NCI-H1436 treated with DMSO at 0.1 percent for 48 hours (cell line): ENCODE data around the gene MUCL3.
"Not testable (repeated sequence)": the region's sequence is repeated elsewhere in the genome, so short reads cannot be mapped to it uniquely, and the experiment has no call there.

Experiments
- DNase-seq: peaks from one replicate; lab custom pipeline; 2025; lab: John Stamatoyannopoulos, UW

MUCL3 gene

GRCh38 chr6:30913721-30914075 is 27.1 kb upstream of the MUCL3 start:
- DNase-seq, result no peak

GRCh38 chr6:30914076-30914853 is 26.5 kb upstream of the MUCL3 start, which contains the start of gene VARS2:
VARS2 (plus strand) TSS chr6:30914238; CDS start chr6:30914837, 599 bp downstream.
- peak; percentile 60 for DNase-seq

GRCh38 chr6:30914854-30915590 is 25.8 kb upstream of the MUCL3 start:
- no peak for DNase-seq

DNA sequence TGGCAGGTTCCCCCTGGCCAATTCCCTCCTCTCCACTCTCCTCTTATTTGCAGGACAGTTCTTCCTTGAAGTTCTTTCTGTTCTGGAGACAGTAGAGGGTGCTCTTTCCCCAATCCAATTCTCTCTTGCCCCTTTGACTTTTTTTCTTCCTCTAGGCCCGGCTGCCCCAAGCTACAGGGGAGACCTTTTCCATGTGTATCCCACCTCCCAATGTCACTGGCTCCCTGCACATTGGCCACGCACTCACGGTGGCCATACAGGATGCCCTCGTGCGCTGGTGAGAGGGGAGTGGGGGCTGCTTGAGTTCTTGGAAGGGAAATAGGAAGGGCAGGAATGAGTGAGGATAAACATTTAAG is 25.2 kb upstream of the MUCL3 start:
- DNase-seq, result no peak

DNA sequence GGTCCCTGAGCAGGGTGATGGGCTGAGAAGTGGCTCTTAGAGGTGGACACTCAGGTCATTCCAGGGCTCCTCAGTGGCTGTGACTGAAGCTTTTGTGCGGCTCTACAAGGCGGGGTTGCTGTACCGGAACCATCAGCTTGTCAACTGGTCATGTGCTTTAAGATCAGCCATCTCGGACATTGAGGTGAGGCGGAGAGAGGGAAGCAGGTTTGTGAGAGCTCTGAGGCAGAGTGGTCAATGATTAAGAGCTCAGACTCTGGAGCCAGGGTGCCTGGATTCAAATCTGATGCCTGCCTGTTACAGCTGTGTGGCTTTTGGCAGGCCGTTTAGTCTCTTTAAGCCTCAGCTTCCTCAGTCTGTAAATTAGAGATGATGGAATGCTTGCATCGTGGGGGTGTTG is 23.7 kb upstream of the MUCL3 start:
- no peak for DNase-seq

DNA sequence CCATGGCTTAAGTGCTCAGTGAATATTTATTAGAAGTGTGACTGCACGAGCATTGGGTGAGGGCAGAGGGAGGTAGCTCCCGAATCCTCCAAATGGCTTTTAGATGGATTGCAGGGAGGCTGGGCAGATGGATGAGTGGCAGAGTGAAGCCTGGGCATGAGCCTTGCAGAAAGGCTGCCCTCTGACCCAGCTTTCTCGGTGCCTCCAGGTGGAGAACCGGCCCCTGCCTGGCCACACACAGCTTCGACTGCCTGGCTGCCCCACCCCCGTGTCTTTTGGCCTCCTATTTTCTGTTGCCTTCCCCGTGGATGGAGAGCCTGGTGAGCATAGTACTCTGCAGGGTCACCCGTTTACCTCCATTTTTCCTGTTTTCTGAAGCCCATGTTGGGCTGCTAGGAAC is 23.3 kb upstream of the MUCL3 start:
- DNase-seq, result no peak

GRCh38 chr6:30918670-30919069 is 22.1 kb upstream of the MUCL3 start:
- DNase-seq, result no peak

DNA sequence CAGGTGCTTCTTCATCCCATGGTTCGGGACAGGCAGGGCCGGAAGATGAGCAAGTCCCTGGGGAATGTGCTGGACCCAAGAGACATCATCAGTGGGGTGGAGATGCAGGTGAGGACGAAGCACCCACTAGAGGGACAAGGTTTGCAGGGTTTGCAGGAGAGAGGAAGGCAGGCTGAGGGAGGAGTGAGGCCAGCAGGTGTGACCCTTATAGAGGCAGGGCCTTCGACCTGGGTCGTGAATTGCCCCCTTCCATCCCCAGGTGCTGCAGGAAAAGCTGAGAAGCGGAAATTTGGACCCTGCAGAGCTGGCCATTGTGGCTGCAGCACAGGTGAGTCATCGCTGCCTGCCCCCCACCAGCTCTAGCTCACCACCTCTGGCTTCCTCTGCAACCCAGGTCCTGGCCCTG is 18.3 kb upstream of the MUCL3 start:
- DNase-seq, result no peak

DNA sequence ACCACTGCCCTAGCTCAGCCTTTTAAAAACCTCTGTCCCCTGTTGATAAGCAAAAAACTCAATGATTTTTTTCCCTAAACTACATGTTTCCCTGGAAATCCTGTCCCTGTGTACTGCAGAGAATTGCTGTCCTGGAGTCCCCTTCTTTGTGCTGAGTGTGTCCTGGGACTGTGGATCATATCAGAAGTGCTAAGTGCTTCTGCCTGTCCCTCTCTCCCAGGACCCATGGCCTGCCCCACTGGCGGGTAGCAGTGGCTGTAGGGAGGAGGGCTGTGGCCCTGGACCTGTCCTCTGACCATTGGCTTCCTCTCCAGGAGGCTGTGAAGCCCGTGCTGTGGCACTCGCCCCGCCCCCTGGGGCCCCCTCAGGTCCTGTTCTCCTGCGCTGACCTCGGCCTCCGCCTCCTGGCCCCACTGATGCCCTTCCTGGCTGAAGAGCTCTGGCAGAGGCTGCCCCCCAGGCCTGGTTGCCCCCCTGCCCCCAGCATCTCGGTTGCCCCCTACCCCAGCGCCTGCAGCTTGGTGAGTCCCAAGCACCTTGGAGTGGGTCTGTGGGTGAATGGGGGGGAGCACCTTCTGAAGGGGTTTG is 16.6 kb upstream of the MUCL3 start:
- not testable (repeated sequence) for DNase-seq

DNA sequence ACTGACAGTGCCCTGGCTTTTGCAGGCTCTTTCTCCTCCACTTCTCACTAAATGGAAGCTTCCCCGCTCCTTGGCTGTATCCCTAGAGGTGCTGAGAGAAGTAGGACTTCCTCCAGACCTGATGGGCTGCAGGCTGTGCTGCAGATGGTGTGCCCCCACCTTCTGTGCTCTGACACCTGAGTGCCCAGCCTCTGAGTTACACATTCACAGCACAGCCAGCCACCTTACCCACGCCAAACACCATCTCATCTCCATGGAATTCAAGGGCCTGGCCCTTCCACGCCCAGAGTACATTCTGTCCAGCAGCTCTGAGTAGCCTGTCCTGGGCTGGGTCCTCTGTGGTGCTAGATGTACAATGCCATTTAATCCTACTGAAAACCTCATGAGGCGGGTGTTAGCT is 14.1 kb upstream of the MUCL3 start:
- no peak for DNase-seq

DNA sequence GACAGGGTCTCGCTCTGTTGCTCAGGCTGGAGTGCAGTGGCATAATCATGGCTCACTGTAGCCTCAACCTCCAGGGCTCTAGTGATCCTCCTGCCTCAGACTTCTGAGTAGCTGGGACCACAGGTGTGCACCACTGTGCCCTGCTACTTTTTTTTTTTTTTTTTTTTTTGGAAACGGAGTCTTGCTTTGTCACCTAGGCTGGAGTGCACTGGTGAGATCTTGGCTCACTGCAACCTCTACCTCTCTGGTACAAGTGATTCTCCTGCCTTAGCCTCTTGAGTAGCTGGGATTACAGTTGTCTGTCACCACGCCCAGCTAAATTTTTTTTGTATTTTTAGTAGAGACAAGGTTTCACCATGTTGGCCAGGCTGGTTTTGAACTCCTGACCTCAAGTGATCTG is 13.7 kb upstream of the MUCL3 start:
- not testable (repeated sequence) for DNase-seq

DNA sequence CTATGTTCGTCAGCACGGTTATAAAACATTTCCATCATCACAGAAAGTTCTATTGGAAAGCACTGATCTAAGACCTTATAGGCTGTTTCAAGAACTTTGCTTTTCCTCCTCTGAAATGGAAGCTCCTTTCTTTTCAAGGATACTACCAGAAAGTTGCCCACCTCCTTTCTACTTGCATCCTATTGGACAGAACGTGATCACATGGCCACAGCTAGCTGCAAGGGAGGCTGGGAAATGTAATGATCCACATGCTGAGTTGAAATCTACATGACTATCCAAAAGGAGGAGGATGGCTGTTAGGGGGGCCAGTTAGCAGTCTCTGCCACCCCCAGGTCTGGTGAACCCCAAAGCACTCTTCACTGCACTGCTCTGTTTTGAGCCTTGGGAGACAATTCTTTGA is 12.1 kb upstream of the MUCL3 start:
- no peak for DNase-seq

- DNase-seq, result no peak
These were observed 10.3 kb upstream of the MUCL3 start for GRCh38 chr6:30930506-30930905.

DNA sequence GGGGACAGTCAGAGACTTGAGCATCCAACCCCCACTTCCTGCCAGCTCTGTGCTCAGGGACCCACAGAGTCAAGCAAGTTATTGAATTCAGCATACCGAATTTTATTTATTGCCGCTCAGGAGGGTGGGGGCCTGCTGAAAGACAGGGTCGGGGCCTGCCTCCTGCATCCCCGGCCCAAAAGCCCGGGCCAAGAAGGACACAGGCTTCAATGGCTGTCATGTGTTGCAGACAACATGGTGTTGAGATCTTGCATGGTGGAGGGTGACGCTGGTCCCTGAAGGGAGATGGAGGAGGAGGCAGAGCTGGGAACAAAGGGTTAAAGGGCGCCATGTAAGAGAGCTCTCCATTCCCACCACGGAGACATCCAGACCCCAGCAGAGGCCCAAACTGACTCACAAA is 9.5 kb upstream of the MUCL3 start:
- DNase-seq, result no peak

- no peak for DNase-seq
These were observed 8.7 kb upstream of the MUCL3 start, which contains the start of gene SFTA2 for GRCh38 chr6:30931969-30932645. SFTA2 (minus strand) TSS chr6:30932170; CDS start chr6:30932096, 74 bp downstream.

- no peak for DNase-seq
These were observed 8.0 kb upstream of the MUCL3 start for GRCh38 chr6:30932665-30933365.

- DNase-seq, result no peak
These were observed 5.8 kb upstream of the MUCL3 start for GRCh38 chr6:30935018-30935417.

GRCh38 chr6:30937265-30937664 is 3.5 kb upstream of the MUCL3 start:
- no peak for DNase-seq

- no peak for DNase-seq
These were observed 2.0 kb upstream of the MUCL3 start for GRCh38 chr6:30938730-30939129.

DNA sequence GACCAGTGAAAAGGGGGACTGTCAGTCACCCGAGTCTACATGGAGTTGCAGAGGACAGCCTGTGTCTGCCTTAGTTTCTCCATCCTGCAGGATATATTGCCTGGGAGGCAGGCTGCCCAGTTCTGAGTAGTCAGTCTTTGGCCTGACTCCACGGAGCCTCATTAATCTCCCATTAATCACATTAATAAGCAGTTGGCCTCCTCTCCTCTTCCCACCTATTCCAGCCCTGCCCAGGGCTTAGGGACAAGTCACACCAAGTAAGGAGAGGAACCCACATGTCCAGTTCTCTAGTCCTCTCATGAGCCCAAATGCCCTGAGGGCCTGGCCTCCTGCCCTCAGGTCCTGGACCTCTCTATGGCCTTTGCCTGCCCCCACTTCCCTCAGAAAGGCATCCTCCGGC is 1.3 kb upstream of the MUCL3 start:
- no peak for DNase-seq

- DNase-seq, result no peak
These were observed 1.7 kb downstream of the MUCL3 start for GRCh38 chr6:30942338-30943060.
